ENCODE data around the gene MUC2. TPM values are rescaled to one million over a fixed set of nuclear protein-coding genes. Genes with fewer than 3 reads are reported as not detected.
A peak's percentile ranks its signal among the peaks of the same experiment; 100 is the strongest.

Gene MUC2
- polyA plus RNA-seq, 1 donor from 2014 or later = not detected

- Mint-ChIP-seq H3K4me1 (no peaks in the 10 kb centered on the region), H3K27ac (no peak overlapping the region), H3K36me3 (peaks cover 2% of the 10 kb centered on the region)
These were observed 45.0 kb downstream of the MUC2 start for GRCh38 chr11:1119604-1120146.

GRCh38 chr11:1120532-1121330 lies 46.1 kb downstream of the MUC2 start:
- peak overlapping the region in 1 of 3 donors; percentile 20 for H3K27ac Mint-ChIP-seq
- no peak overlapping the region for H3K4me3 Mint-ChIP-seq
- H3K27me3 Mint-ChIP-seq = peaks cover 5% of the 10 kb centered on the region
- no peaks in the 10 kb centered on the region for H3K4me1 Mint-ChIP-seq
- no peaks in the 10 kb centered on the region for H3K9me3 Mint-ChIP-seq
- H3K36me3 Mint-ChIP-seq = peaks cover 2% of the 10 kb centered on the region

More at GRCh38 chr11:1119604-1120146, 45.0 kb downstream of the MUC2 start:
- Mint-ChIP-seq H3K9me3 (no peaks in the 10 kb centered on the region), H3K4me3 (no peak overlapping the region), H3K27me3 (peaks cover 5% of the 10 kb centered on the region)

- Mint-ChIP-seq H3K36me3 (peaks cover 2% of the 10 kb centered on the region), H3K27ac (no peak overlapping the region), H3K4me1 (no peaks in the 10 kb centered on the region), H3K9me3 (no peaks in the 10 kb centered on the region), H3K27me3 (peaks cover 5% of the 10 kb centered on the region), H3K4me3 (no peak overlapping the region)
These were observed 46.7 kb downstream of the MUC2 start for GRCh38 chr11:1121331-1121812.

- Mint-ChIP-seq H3K27ac (no peak overlapping the region), H3K9me3 (no peaks in the 10 kb centered on the region), H3K36me3 (peaks cover 2% of the 10 kb centered on the region), H3K4me3 (no peak overlapping the region), H3K27me3 (peaks cover 5% of the 10 kb centered on the region), H3K4me1 (no peaks in the 10 kb centered on the region)
These were observed 47.4 kb downstream of the MUC2 start for GRCh38 chr11:1121813-1122663.

- Mint-ChIP-seq H3K4me3 (no peak overlapping the region), H3K27me3 (peaks cover 5% of the 10 kb centered on the region), H3K27ac (no peak overlapping the region), H3K9me3 (no peaks in the 10 kb centered on the region), H3K36me3 (peaks cover 2% of the 10 kb centered on the region), H3K4me1 (no peaks in the 10 kb centered on the region)
These were observed 48.0 kb downstream of the MUC2 start for GRCh38 chr11:1122664-1123002.

GRCh38 chr11:1123970-1124369 lies 49.3 kb downstream of the MUC2 start:
- Mint-ChIP-seq H3K36me3 (peaks cover 2% of the 10 kb centered on the region), H3K4me3 (no peak overlapping the region), H3K27me3 (peaks cover 5% of the 10 kb centered on the region), H3K9me3 (no peaks in the 10 kb centered on the region), H3K4me1 (no peaks in the 10 kb centered on the region), H3K27ac (no peak overlapping the region)

Other genes starting within 250 kb of the MUC2 start
- 20.0 TPM for gene CRACR2B, start 247.0 kb upstream of the MUC2 start, polyA plus RNA-seq
- gene CD151, start 241.9 kb upstream of the MUC2 start, polyA plus RNA-seq = 13.8 TPM
- 96.7 TPM for gene POLR2L, start 232.3 kb upstream of the MUC2 start, polyA plus RNA-seq
- 2.1 TPM for gene TSPAN4, start 232.0 kb upstream of the MUC2 start, polyA plus RNA-seq
- 47.5 TPM for gene CHID1, start 164.1 kb upstream of the MUC2 start, polyA plus RNA-seq
- gene AP2A2, start 149.0 kb upstream of the MUC2 start, polyA plus RNA-seq = 7.1 TPM
- gene MUC6, start 38.2 kb upstream of the MUC2 start, polyA plus RNA-seq = not detected
- not detected for gene MUC5AC, start 83.1 kb downstream of the MUC2 start, polyA plus RNA-seq
- not detected for gene MUC5B, start 148.2 kb downstream of the MUC2 start, polyA plus RNA-seq
- gene TOLLIP, start 234.8 kb downstream of the MUC2 start, polyA plus RNA-seq = 32.2 TPM

All from IgD-negative memory B cell (primary cell).